Activated T-helper 2 cell treated with anti-CD3 and anti-CD28 coated beads, Interferon-gamma antibody, Interleukin-2, Interleukin-4, amounts not matched to agents 10 μg/mL and 5 μg/mL and 100 μg/mL, durations not matched to agents 14 hours and 24 hours and 36 hours (primary cell): ENCODE results near the gene SOCS4. TPM values are rescaled to one million over a fixed set of nuclear protein-coding genes. Genes with fewer than 3 reads are reported as not detected.

Experiments used
- total RNA-seq: library from RNA; stranded (reverse); gene quantifications from 2 replicates; pipeline ENCODE4 v1.2.3, GENCODE V29; 2022

SOCS4 gene
- total RNA-seq, 1 donor from 2014 or later = 35.1 TPM

Other genes with a start within 250 kb of the SOCS4 start
- gene GCH1, start 124.4 kb upstream of the SOCS4 start, total RNA-seq = 51.4 and 52.5 TPM in 2 replicates
- 50.3 and 51.3 TPM in 2 replicates for gene WDHD1, start 137 bp upstream of the SOCS4 start, total RNA-seq
- 145 and 148 TPM in 2 replicates for gene MAPK1IP1L, start 24.4 kb downstream of the SOCS4 start, total RNA-seq
- 14.8 and 18.7 TPM in 2 replicates for gene LGALS3, start 102.0 kb downstream of the SOCS4 start, total RNA-seq
- 41.9 and 46.0 TPM in 2 replicates for gene DLGAP5, start 164.3 kb downstream of the SOCS4 start, total RNA-seq
- 19.7 and 23.0 TPM in 2 replicates for gene FBXO34, start 244.2 kb downstream of the SOCS4 start, total RNA-seq